Ishikawa (cell line): ENCODE measurements around the gene RIN2.

ENCODE experiments used
- CEBPB ChIP-seq: IDR thresholded peaks from 2 replicates; pipeline ENCODE4 v1.6.1; 2012
- CREB1 ChIP-seq: IDR thresholded peaks from 2 replicates; pipeline ENCODE4 v1.6.1; 2012; ENCODE audit warnings: low read depth
- EGR1 ChIP-seq: IDR thresholded peaks from 2 replicates; pipeline ENCODE4 v1.6.1; 2012
- EP300 ChIP-seq: IDR thresholded peaks from 2 replicates; pipeline ENCODE4 v1.6.1; 2012; ENCODE audit warnings: borderline replicate concordance
- FOXM1 ChIP-seq: IDR thresholded peaks from 2 replicates; pipeline ENCODE4 v1.6.1; 2012; ENCODE audit warnings: low read depth, borderline replicate concordance
- NFIC ChIP-seq: IDR thresholded peaks from 2 replicates; pipeline ENCODE4 v1.6.1; 2012
- RAD21 ChIP-seq: IDR thresholded peaks from 2 replicates; pipeline ENCODE4 v1.6.1; 2012; ENCODE audit warnings: low read depth
- TAF1 ChIP-seq: IDR thresholded peaks from 2 replicates; pipeline ENCODE4 v1.6.1; 2012; ENCODE audit warnings: low read depth, mild to moderate bottlenecking
- TCF12 ChIP-seq: IDR thresholded peaks from 2 replicates; pipeline ENCODE4 v1.6.1; 2012; ENCODE audit warnings: low read depth
- TEAD4 ChIP-seq: IDR thresholded peaks from 2 replicates; pipeline ENCODE4 v1.6.1; 2012
- YY1 ChIP-seq: IDR thresholded peaks from 2 replicates; pipeline ENCODE4 v1.6.1; 2012; ENCODE audit warnings: low read depth
- ZBTB7A ChIP-seq: IDR thresholded peaks from 2 replicates; pipeline ENCODE4 v1.6.1; 2012; ENCODE audit warnings: low read depth
- TF ChIP-seq, protein P1 (sequence below): IDR thresholded peaks from 2 replicates; pipeline ENCODE4 v1.6.1; 2012
- TF ChIP-seq, protein P2 (sequence below): IDR thresholded peaks from 2 replicates; pipeline ENCODE4 v1.6.1; 2012
- TF ChIP-seq, protein P3 (sequence below): IDR thresholded peaks from 2 replicates; pipeline ENCODE4 v1.6.1; 2012; ENCODE audit warnings: low read depth, mild to moderate bottlenecking

Gene RIN2

DNA sequence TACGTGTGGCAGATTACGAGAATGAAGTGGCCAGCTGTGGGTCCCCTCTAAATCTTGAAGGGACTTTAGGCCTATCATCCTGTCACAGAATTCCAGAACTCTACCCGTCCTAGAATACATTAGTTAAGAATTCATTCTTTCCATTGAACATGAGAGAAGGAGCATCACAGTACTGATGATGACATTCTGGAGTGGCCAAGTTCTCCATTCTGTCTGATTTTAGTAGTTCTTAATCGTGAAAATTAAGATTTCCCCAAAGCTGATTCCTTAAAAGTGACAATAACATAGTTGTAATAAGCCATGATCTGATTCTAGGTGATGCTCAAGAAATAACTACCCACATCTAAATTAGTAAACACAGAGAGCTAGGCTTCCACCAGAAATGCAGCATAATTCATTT lies 35.0 kb upstream of the RIN2 start:
- TF ChIP-seq TAF1, result no peak
- TF ChIP-seq, protein P1, sequence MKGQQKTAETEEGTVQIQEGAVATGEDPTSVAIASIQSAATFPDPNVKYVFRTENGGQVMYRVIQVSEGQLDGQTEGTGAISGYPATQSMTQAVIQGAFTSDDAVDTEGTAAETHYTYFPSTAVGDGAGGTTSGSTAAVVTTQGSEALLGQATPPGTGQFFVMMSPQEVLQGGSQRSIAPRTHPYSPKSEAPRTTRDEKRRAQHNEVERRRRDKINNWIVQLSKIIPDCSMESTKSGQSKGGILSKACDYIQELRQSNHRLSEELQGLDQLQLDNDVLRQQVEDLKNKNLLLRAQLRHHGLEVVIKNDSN, result no peak
- no peak for TF ChIP-seq YY1
- TF ChIP-seq CEBPB, result no peak
- no peak for TF ChIP-seq CREB1
- TF ChIP-seq, protein P2, sequence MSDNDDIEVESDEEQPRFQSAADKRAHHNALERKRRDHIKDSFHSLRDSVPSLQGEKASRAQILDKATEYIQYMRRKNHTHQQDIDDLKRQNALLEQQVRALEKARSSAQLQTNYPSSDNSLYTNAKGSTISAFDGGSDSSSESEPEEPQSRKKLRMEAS, result no peak
- TF ChIP-seq, protein P3, sequence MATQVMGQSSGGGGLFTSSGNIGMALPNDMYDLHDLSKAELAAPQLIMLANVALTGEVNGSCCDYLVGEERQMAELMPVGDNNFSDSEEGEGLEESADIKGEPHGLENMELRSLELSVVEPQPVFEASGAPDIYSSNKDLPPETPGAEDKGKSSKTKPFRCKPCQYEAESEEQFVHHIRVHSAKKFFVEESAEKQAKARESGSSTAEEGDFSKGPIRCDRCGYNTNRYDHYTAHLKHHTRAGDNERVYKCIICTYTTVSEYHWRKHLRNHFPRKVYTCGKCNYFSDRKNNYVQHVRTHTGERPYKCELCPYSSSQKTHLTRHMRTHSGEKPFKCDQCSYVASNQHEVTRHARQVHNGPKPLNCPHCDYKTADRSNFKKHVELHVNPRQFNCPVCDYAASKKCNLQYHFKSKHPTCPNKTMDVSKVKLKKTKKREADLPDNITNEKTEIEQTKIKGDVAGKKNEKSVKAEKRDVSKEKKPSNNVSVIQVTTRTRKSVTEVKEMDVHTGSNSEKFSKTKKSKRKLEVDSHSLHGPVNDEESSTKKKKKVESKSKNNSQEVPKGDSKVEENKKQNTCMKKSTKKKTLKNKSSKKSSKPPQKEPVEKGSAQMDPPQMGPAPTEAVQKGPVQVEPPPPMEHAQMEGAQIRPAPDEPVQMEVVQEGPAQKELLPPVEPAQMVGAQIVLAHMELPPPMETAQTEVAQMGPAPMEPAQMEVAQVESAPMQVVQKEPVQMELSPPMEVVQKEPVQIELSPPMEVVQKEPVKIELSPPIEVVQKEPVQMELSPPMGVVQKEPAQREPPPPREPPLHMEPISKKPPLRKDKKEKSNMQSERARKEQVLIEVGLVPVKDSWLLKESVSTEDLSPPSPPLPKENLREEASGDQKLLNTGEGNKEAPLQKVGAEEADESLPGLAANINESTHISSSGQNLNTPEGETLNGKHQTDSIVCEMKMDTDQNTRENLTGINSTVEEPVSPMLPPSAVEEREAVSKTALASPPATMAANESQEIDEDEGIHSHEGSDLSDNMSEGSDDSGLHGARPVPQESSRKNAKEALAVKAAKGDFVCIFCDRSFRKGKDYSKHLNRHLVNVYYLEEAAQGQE, result no peak
- no peak for TF ChIP-seq RAD21
- TF ChIP-seq FOXM1, result no peak
- TF ChIP-seq TEAD4, result no peak
- TF ChIP-seq ZBTB7A, result no peak
- TF ChIP-seq NFIC, result no peak
- no peak for TF ChIP-seq EGR1
- TF ChIP-seq EP300, result no peak
- TF ChIP-seq TCF12, result no peak

DNA sequence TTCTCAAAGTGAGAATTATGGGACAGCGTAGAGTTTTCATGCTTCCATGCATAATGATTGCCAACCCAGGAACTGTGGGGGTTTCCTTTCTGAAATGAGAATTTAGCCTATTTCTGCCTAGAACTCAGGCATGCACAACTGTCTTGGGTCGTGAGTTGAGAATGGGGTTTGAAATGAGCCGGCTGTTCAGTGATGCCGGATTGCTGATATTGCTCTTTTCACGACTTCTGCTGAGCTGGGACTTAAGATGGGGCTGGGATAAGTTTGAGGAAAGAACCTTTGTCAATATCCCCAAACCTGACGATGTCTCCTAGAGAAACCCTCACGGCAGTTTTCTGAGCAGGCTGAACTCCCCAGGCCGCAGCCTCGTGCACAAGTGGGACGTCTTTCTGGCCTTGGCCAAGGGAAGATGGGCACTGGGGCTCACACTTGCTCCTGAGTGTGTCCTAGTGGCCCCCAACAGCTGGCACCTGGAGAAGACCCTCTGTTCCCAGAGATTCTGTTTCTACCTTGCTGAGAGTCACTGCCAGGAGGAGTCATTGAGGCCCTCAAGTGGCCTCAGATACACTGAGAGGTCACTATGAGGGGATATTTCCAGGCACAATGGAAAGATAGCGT lies 34.1 kb upstream of the RIN2 start:
- TF ChIP-seq, protein P3, result no peak

DNA sequence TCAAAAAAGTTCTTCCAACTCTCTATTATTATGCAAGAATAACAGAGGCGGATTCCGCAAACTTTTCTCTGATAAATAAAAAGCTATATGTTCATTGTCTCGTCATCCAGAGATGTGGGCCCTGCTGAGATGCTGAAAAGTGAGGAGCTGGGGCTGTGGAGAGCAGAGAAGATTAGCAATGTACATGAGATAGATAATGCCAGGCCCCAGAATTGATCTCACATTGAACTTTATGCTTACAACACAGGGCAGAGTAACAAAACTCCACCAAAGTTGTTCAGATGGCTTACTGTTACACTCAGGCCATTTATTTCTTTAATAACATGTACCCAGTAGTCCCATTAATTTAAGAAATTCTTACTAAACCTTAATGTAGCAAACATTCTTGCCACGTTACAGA lies 32.7 kb upstream of the RIN2 start:
- TF ChIP-seq, protein P3, result no peak
- TF ChIP-seq CEBPB (no peak), CREB1 (no peak), ZBTB7A (no peak), TEAD4 (no peak), YY1 (no peak)

DNA sequence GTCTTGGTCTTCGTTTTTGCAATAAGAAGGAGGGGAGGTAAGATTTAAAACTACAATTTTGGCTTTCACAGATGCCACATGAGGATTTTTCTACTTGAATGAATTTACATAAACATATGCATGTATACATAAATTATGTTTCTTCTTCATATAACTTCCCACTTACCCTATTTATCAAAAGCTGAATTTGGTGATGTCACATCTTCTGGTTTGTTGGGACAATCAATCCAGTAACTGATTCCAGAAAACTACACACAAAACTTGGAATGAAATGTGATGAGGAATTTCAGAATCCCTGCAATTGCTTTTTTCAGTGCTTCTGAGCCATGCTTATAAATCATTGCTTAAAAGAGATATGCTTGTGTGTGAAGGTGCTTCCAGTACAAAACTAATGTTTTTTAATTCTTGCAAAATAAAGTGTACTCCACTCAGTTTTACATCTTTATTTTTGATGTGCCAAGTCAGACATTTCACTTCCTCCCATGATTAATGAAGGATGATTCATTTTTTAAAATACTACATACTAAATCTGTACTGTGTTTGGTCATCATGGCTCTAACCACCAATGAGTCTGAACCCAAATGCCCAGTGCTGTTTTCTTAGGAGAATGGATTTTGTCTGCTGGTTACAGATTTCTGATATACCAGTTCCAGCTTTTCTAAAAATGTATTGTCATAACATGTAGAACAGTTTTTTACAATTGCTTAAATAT lies 32.1 kb upstream of the RIN2 start:
- TF ChIP-seq, protein P3, result no peak
- TF ChIP-seq YY1 (no peak), CREB1 (no peak), TAF1 (no peak), CEBPB (no peak), TEAD4 (no peak), ZBTB7A (no peak)
